Liver (tissue), 3 donors: ENCODE measurements around the gene TAS2R41.

Experiments used
- EGR1 ChIP-seq, 2 donors: IDR thresholded peaks; 2 replicates each; pipeline ENCODE4 v1.6.1; 2016 to 2018; ENCODE audit warnings: antibody characterized with exemption in 2 of 2, low read depth in 2 of 2
- FOXA1 ChIP-seq: IDR thresholded peaks from 2 replicates; pipeline ENCODE4 v1.6.1; 2016; ENCODE audit warnings: antibody characterized with exemption
- GABPA ChIP-seq, 2 donors: IDR thresholded peaks in 1 of 2; conservative IDR thresholded peaks in 1 of 2; 2 replicates each; pipeline ENCODE4 v1.6.1; 2016; ENCODE audit warnings: antibody characterized with exemption in 2 of 2, mild to moderate bottlenecking in 1 of 2, moderate library complexity in 1 of 2
- MAX ChIP-seq: IDR thresholded peaks from 2 replicates; pipeline ENCODE4 v1.6.1; 2016; ENCODE audit warnings: antibody characterized with exemption
- RAD21 ChIP-seq, 2 donors: IDR thresholded peaks; 2 replicates each; pipeline ENCODE4 v1.6.1; 2016; ENCODE audit warnings: antibody characterized with exemption in 2 of 2, mild to moderate bottlenecking in 2 of 2
- RXRA ChIP-seq, 2 donors: IDR thresholded peaks; 2 replicates each; pipeline ENCODE4 v1.6.1; 2017 to 2018; ENCODE audit warnings: antibody characterized with exemption in 2 of 2, mild to moderate bottlenecking in 1 of 2
- SP1 ChIP-seq: IDR thresholded peaks from 2 replicates; pipeline ENCODE4 v1.6.1; 2018; ENCODE audit warnings: antibody characterized with exemption, mild to moderate bottlenecking
- TAF1 ChIP-seq: conservative IDR thresholded peaks from 2 replicates; pipeline ENCODE4 v1.6.1; 2016; ENCODE audit warnings: antibody characterized with exemption, mild to moderate bottlenecking
- YY1 ChIP-seq: IDR thresholded peaks from 2 replicates; pipeline ENCODE4 v1.6.1; 2016; ENCODE audit warnings: antibody characterized with exemption, mild to moderate bottlenecking
- ZBTB33 ChIP-seq: IDR thresholded peaks from 2 replicates; pipeline ENCODE4 v1.6.1; 2016; ENCODE audit warnings: antibody characterized with exemption
- TF ChIP-seq, protein P1 (sequence below): fragments of 150-350 bp; IDR thresholded peaks from 2 replicates; pipeline ENCODE4 v1.5.1; 2017; ENCODE audit warnings: improper control_type of control experiment, low read depth, low read length; ENCODE audit not compliant: missing input control
- TF ChIP-seq, protein P2 (sequence below): IDR thresholded peaks from 2 replicates; pipeline ENCODE4 v1.6.1; 2016; ENCODE audit warnings: antibody characterized with exemption, mild to moderate bottlenecking
- donor health status: healthy.
- donor health status: healthy.

GRCh38 chr7:143463957-143464356 lies 13.7 kb upstream of the TAS2R41 start:
- TF ChIP-seq, protein P1, sequence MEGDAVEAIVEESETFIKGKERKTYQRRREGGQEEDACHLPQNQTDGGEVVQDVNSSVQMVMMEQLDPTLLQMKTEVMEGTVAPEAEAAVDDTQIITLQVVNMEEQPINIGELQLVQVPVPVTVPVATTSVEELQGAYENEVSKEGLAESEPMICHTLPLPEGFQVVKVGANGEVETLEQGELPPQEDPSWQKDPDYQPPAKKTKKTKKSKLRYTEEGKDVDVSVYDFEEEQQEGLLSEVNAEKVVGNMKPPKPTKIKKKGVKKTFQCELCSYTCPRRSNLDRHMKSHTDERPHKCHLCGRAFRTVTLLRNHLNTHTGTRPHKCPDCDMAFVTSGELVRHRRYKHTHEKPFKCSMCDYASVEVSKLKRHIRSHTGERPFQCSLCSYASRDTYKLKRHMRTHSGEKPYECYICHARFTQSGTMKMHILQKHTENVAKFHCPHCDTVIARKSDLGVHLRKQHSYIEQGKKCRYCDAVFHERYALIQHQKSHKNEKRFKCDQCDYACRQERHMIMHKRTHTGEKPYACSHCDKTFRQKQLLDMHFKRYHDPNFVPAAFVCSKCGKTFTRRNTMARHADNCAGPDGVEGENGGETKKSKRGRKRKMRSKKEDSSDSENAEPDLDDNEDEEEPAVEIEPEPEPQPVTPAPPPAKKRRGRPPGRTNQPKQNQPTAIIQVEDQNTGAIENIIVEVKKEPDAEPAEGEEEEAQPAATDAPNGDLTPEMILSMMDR, result no peak
- no peak for TF ChIP-seq EGR1 (IDR thresholded peaks at IDR 0.05; ENCODE audit: low read depth in 2 of 2)
- TF ChIP-seq YY1, result no peak
- TF ChIP-seq, protein P2, sequence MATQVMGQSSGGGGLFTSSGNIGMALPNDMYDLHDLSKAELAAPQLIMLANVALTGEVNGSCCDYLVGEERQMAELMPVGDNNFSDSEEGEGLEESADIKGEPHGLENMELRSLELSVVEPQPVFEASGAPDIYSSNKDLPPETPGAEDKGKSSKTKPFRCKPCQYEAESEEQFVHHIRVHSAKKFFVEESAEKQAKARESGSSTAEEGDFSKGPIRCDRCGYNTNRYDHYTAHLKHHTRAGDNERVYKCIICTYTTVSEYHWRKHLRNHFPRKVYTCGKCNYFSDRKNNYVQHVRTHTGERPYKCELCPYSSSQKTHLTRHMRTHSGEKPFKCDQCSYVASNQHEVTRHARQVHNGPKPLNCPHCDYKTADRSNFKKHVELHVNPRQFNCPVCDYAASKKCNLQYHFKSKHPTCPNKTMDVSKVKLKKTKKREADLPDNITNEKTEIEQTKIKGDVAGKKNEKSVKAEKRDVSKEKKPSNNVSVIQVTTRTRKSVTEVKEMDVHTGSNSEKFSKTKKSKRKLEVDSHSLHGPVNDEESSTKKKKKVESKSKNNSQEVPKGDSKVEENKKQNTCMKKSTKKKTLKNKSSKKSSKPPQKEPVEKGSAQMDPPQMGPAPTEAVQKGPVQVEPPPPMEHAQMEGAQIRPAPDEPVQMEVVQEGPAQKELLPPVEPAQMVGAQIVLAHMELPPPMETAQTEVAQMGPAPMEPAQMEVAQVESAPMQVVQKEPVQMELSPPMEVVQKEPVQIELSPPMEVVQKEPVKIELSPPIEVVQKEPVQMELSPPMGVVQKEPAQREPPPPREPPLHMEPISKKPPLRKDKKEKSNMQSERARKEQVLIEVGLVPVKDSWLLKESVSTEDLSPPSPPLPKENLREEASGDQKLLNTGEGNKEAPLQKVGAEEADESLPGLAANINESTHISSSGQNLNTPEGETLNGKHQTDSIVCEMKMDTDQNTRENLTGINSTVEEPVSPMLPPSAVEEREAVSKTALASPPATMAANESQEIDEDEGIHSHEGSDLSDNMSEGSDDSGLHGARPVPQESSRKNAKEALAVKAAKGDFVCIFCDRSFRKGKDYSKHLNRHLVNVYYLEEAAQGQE, result no peak
- no peak for TF ChIP-seq RXRA (IDR thresholded peaks at IDR 0.05)
- TF ChIP-seq GABPA (IDR thresholded peaks at IDR 0.05 in 1 of 2, conservative IDR thresholded peaks at IDR 0.05 in 1 of 2), result no peak
- TF ChIP-seq TAF1, result no peak
- TF ChIP-seq SP1, result no peak
- TF ChIP-seq FOXA1, result no peak
- no peak for TF ChIP-seq RAD21 (IDR thresholded peaks at IDR 0.05)
- no peak for TF ChIP-seq ZBTB33
- no peak for TF ChIP-seq MAX
